Skeletal muscle tissue (tissue), 4 donors: ENCODE results near the gene MDP1. TPM values are rescaled to one million over a fixed set of nuclear protein-coding genes. Genes with fewer than 3 reads are reported as not detected.
A peak's percentile ranks its signal among the peaks of the same experiment; 100 is the strongest.
"Not testable (repeated sequence)": the region's sequence is repeated elsewhere in the genome, so short reads cannot be mapped to it uniquely, and the experiment has no call there.

Experiments used
- H3K27ac ChIP-seq: one replicate; pipeline ENCODE4 v1.7.0; 2013; ENCODE audit warnings: mild to moderate bottlenecking, low read depth, low read length, inconsistent platforms
- H3K27me3 ChIP-seq, 3 donors: one replicate each; pipeline ENCODE4 v1.7.0; 2013; ENCODE audit warnings: low read length in 3 of 3; ENCODE audit not compliant: control insufficient read depth in 3 of 3, insufficient read depth in 3 of 3
- H3K36me3 ChIP-seq, 3 donors: one replicate each; pipeline ENCODE4 v1.7.0; 2013; ENCODE audit warnings: low read length in 3 of 3; ENCODE audit not compliant: control insufficient read depth in 3 of 3, insufficient read depth in 3 of 3
- H3K4me1 ChIP-seq, 3 donors: one replicate each; pipeline ENCODE4 v1.7.0; 2013; ENCODE audit warnings: low read length in 3 of 3, mild to moderate bottlenecking in 3 of 3; ENCODE audit not compliant: control insufficient read depth in 3 of 3, insufficient read depth in 3 of 3
- H3K4me3 ChIP-seq, 3 donors: one replicate each; pipeline ENCODE4 v1.7.0; 2013; ENCODE audit warnings: low read length in 3 of 3
- H3K9ac ChIP-seq, 3 donors: one replicate each; pipeline ENCODE4 v1.7.0; 2013; ENCODE audit warnings: low read length in 3 of 3, mild to moderate bottlenecking in 3 of 3, moderate library complexity in 2 of 3, low read depth in 1 of 3
- H3K9me3 ChIP-seq, 3 donors: one replicate each; pipeline ENCODE4 v1.7.0; 2013; ENCODE audit warnings: low read length in 3 of 3; ENCODE audit not compliant: control insufficient read depth in 3 of 3
- total RNA-seq: library from RNA; depleted of rRNA; stranded (reverse); fragments of >200 nt; gene quantifications from one replicate; pipeline ENCODE4 v1.2.3, GENCODE V29; 2014
- donor health status: Osteomylitis.

Gene MDP1
- total RNA-seq, 1 donor from 2014 or later: 9.9 TPM

DNA sequence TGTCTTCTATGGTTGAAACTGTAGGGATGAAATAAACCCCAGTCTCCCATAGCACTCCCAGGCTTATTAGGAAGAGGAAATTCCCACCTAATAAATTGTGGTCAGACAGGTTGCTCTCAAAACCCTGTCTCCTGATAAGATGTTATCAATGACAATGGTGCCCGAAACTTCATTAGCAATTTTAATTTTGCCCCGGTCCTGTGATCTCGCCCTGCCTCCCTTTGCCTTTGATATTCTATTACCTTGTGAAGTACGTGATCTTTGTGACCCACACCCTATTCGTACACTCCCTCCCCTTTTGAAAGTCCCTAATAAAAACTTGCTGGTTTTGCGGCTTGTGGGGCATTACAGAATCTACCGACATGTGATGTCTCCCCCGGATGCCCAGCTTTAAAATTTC, 13.3 kb downstream of the MDP1 start:
- H3K27me3 ChIP-seq, H3K27ac ChIP-seq, H3K9me3 ChIP-seq, H3K9ac ChIP-seq, H3K4me1 ChIP-seq, H3K4me3 ChIP-seq: not testable (repeated sequence)
- peaks cover 18 to 30% (median 28%) of the 10 kb centered on the region in 3 donors for H3K36me3 ChIP-seq

DNA sequence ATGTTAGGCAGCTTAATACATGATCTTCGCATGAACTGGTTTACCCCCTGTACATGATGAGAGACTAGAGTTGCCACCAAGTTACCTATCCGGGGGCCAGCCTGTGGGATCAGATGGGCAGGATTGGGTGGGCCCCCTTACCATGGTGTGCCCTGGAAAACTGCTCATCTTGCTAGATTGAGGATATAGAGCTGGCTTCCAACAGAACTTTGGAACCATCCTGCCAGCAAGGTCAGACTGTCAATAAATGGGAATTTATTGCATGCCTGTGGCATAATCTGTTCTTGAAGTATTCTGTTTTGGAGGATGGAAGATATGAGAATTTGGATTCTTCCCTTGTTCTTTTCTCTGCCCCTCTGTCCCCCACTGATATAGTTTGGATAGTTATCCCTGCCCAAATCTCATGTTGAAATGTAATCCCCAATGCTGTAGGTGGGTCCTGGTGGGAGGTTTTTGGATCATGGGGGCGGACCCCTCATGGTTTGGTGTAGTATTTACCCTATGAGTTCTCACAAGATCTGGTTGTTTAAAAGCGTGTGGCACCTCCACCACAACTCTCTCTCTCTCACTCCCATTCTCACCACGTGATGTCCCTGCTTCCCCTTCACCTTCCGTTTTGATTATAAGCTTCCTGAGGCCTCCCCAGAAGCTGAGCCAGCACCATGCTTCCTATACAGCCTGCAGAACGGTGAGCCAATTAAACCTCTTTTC, 16.9 kb downstream of the MDP1 start:
- H3K36me3 ChIP-seq: peaks cover 0 to 10% (median 8%) of the 10 kb centered on the region in 3 donors

DNA sequence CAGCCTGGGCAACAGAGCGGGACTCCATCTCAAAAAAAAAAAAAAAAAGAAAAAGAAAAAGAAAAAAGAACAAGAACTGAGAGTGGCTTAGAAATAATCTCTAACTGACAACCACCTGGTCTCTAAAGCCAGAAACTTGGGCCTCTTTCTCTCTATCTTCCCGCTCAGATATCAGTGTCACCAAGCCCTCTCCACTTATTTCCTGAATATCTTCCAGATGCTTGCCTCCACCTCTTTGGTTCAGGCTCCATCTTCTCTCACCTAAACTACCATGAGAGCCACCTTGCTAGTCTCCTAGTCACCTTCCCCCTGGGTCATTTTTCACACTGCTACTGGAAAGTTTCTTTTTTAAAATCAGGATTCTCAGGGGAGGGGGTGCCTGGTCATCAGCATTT, 18.8 kb downstream of the MDP1 start:
- Histone ChIP-seq H3K36me3 (peaks cover 11 to 18% (median 16%) of the 10 kb centered on the region in 3 donors), H3K4me3 (no peak overlapping the region), H3K9me3 (no peaks in the 10 kb centered on the region)

More for the DNA sequence above, 16.9 kb downstream of the MDP1 start:
- no peaks in the 10 kb centered on the region for H3K27me3 ChIP-seq
- no peak overlapping the region for H3K27ac ChIP-seq
- H3K4me1 ChIP-seq: peaks cover 19 to 28% (median 25%) of the 10 kb centered on the region in 3 donors
- H3K4me3 ChIP-seq: no peak overlapping the region
- no peaks in the 10 kb centered on the region for H3K9me3 ChIP-seq
- no peak overlapping the region for H3K9ac ChIP-seq

DNA sequence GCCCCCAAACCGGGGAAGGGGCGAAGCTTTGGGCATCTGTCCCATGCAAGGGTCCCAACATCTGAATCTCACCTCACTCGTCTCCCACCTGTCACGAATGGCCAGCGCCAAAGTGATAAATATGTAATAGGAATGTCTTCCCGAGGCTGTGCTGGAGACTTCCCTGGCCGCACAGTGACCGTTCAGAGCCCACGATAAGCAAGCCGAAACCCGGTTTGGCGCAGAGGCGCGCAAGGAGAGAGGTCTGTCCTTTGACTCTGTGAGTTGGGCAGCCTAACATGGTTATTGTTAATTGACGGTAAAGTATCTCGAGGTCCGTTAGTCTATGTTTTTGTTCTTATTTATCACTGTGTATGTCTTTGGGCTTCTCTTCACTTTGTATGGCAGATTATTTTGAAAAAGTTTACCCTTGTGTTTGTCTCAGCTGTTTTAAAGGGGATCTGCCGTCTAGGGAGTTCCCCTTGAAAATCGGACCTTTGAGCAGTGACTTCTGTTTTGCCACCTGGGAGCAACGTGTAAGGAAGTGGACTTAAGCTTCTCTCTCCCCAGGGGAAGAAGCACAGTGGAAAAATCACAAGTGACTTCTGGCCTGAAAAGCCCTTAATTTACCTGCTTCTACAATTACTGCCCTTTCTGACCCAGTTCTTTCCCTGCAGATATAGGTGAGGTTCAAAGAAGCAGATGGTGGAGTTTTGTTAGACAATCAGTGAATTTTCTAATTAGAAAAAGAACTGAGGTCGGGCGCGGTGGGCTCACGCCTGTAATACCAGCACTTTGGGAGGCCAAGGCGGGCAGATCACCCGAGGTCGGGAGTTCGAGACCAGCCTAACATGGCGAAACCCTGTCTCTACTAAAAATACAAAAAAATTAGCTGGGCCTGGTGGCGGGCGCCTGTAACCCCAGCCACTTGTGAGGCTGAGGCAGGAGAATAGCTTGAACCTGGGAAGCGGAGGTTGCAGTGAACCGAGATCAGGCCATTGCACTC, 19.5 kb downstream of the MDP1 start:
- no peaks in the 10 kb centered on the region for H3K27me3 ChIP-seq
- H3K9me3 ChIP-seq: no peaks in the 10 kb centered on the region
- peak overlapping the region; percentile 99 for H3K27ac ChIP-seq
- H3K4me1 ChIP-seq: peaks cover 19 to 31% (median 26%) of the 10 kb centered on the region in 3 donors
- H3K4me3 ChIP-seq: peak overlapping the region; percentile 92 to 97 (median 95)
- peak overlapping the region; percentile 91 to 97 (median 96) for H3K9ac ChIP-seq
- H3K36me3 ChIP-seq: peaks cover 18 to 23% (median 18%) of the 10 kb centered on the region in 3 donors

More for the DNA sequence above, 18.8 kb downstream of the MDP1 start:
- H3K27me3 ChIP-seq: no peaks in the 10 kb centered on the region
- H3K9ac ChIP-seq: no peak overlapping the region
- H3K4me1 ChIP-seq: peaks cover 19 to 31% (median 26%) of the 10 kb centered on the region in 3 donors
- H3K27ac ChIP-seq: no peak overlapping the region

DNA sequence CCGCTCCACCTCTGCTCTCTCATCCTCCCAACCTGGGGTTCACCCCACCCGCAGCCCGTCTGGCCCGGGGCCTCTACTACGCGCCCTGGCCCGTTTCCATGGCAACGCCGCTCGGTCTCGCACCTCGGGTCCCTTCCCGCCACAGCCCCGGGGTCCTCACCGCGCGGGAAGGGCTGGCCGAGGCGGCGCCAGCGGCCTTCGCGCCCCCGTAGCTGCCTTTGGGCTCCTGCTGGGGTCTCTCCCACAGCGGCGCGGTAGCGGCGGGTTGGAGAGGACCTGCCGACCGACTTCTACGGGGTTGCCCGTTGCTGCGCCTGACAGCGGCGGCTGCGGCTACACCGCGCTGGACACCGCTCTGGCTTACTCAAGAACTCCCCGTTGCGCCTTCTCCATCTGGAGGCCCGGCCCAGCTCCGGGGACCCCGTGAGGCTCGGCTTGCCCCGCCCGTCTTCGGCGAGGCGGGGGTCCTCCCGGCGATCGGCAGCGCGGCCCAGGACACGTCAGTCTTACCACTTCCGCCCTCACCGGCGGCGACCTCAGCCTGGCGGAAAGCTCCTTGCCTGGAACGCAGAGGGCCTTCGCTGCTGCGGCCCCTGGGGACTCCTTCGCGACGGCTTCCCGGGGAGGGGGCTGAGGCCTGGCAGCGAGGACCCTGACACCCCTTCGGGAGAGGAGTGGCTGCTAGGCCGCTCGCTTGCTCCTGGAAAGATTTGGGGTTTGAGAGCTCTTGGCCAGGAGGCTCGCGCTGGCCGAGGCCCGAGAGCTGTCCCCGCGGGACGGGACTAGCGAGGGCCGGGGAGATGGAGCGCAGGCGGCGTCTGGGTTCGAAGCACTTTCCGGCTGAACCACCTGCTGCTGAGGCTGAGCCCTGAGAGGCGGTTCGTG, 20.4 kb downstream of the MDP1 start, which contains the start of gene TM9SF1:
TSS of gene TM9SF1 (minus strand) at position 256 of the 885 bp plus-strand sequence. CDS start 422 bp downstream, outside the sequence.
- Histone ChIP-seq H3K9me3 (no peaks in the 10 kb centered on the region), H3K4me1 (peaks cover 19 to 31% (median 26%) of the 10 kb centered on the region in 3 donors), H3K4me3 (peak within 1 kb of the TSS; percentile 92 to 97 (median 95)), H3K9ac (peak within 1 kb of the TSS; percentile 91 to 97 (median 96)), H3K36me3 (peaks cover 16 to 26% (median 21%) of the 10 kb centered on the region in 3 donors), H3K27ac (peak within 1 kb of the TSS; percentile 99), H3K27me3 (no peaks in the 10 kb centered on the region)

- H3K9me3 ChIP-seq: no peaks in the 10 kb centered on the region
- H3K4me1 ChIP-seq: peaks cover 19 to 31% (median 26%) of the 10 kb centered on the region in 3 donors
- peak overlapping the region; percentile 91 to 97 (median 96) for H3K9ac ChIP-seq
- peak overlapping the region; percentile 99 for H3K27ac ChIP-seq
- no peaks in the 10 kb centered on the region for H3K27me3 ChIP-seq
- H3K36me3 ChIP-seq: peaks cover 16 to 29% (median 27%) of the 10 kb centered on the region in 3 donors
- peak overlapping the region; percentile 92 to 97 (median 95) for H3K4me3 ChIP-seq
Measured at GRCh38 chr14:24194873-24195185, 21.0 kb downstream of the MDP1 start.

- Histone ChIP-seq H3K36me3 (peaks cover 20 to 32% (median 27%) of the 10 kb centered on the region in 3 donors), H3K9me3 (no peaks in the 10 kb centered on the region), H3K27ac (peak overlapping the region; percentile 99), H3K27me3 (no peaks in the 10 kb centered on the region), H3K4me1 (peaks cover 19 to 31% (median 26%) of the 10 kb centered on the region in 3 donors), H3K9ac (peak overlapping the region; percentile 91 to 97 (median 96)), H3K4me3 (peak overlapping the region; percentile 92 to 97 (median 95))
Measured at GRCh38 chr14:24194186-24194872, 21.5 kb downstream of the MDP1 start.

DNA sequence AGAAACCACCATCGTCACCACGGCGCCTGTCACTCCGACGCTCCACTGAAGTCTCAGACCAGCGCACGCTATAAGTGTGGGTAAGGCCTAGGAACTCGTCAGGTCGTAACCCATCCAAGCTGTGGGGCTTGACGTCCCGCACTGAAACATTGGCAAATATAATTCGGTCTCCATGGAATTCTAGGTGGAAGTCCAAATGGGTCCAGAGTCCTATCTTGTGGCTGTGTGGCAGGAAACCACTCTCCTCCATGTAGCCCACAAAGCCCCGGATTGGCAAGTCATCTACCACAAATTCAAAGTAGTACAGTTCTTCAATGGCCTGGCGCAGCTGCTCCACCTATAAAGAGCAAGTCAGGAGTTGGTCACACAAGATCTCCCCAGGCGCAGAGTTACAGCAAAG, 22.9 kb downstream of the MDP1 start:
- no peak overlapping the region for H3K27ac ChIP-seq
- peaks cover 17 to 27% (median 27%) of the 10 kb centered on the region in 3 donors for H3K36me3 ChIP-seq
- no peaks in the 10 kb centered on the region for H3K9me3 ChIP-seq
- H3K4me1 ChIP-seq: peaks cover 28 to 38% (median 34%) of the 10 kb centered on the region in 3 donors
- no peak overlapping the region for H3K4me3 ChIP-seq
- no peaks in the 10 kb centered on the region for H3K27me3 ChIP-seq
- H3K9ac ChIP-seq: no peak overlapping the region

DNA sequence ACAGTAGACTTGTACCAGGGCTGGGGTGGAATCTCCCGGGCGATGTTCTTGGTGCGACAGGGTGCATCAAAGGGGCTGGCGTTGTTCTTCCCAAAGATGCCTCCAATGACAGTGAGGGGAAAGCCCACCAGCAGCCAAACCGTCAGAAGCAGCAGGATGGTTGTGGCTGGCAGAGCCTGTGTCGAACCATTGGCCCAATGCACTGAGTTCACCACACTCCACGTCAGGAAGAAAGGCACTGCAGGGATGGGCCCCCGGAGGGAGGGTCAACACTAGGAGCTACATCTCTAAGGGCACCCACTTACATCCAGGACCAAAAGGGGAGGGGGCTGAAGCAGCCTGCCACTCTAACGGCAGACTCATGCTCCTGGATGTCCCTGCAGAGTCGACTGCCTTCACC, 25.4 kb downstream of the MDP1 start:
- peaks cover 26 to 37% (median 33%) of the 10 kb centered on the region in 3 donors for H3K4me1 ChIP-seq
- no peak overlapping the region for H3K9ac ChIP-seq
- H3K4me3 ChIP-seq: no peak overlapping the region
- no peaks in the 10 kb centered on the region for H3K27me3 ChIP-seq
- no peaks in the 10 kb centered on the region for H3K9me3 ChIP-seq
- H3K36me3 ChIP-seq: peaks cover 34 to 46% (median 44%) of the 10 kb centered on the region in 3 donors
- H3K27ac ChIP-seq: no peak overlapping the region
